ENCODE results near the gene SPNS3. TPM values are rescaled to one million over a fixed set of nuclear protein-coding genes. Genes with fewer than 3 reads are reported as not detected.

SPNS3 gene
- total and polyA plus RNA-seq, 2 of the 4 experiments (the other 2 are of a cell fraction), result 0.18 TPM; not detected in 1

DNA sequence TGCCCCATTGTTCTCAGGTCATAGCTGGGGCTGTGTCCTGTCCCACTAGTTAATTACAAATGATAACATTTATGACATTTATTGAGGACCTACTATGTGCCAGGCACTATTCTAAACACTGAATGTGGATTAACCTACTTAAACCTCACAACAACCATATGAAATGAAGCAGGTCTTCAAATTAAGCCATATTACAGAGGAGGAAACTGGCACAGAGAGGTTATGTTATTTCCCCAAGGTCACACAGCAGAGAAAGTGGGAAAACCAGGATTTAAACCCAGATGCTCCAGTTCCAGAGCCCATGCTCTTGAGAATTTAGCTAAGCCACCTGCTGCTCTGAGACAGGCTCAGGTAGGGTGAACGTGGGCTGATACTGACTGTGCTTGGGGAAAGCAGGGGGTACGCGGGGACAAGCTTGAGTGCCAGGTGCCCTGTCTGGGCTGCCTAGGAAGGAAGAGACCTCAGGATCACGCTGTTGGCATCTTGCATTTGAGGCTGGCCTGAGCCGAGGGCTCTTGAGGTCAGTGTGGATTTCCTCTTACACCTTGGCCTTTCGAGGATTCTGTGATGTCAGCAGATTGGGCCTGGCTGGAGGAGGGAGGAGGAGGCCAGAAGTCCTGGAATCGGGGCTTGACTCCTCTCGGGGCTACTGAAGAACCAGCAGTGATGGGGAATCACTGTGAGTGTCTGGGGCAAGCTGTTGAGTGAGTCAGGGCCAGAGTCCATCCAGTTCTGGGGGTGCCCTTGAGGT lies 73.8 kb downstream of the SPNS3 start:
- Histone ChIP-seq H3K4ac (ENCODE audit: low read depth, low read length) (no peak overlapping the region), H2BK120ac (ENCODE audit: low read depth, low read length) (no peak overlapping the region), H3K56ac (ENCODE audit: extremely low read depth, insufficient read depth, low read length) (no peak overlapping the region), H2AFZ (replicated peaks; ENCODE audit: low read length, poor library complexity) (no peak overlapping the region), H4K20me1 (ENCODE audit: insufficient read depth, low read length) (no peaks in the 10 kb centered on the region), H2BK20ac (ENCODE audit: low read depth, low read length) (no peak overlapping the region), H3K9ac (ENCODE audit: low read depth, low read length) (no peak overlapping the region), H2BK15ac (ENCODE audit: low read depth, low read length) (no peak overlapping the region), H4K5ac (ENCODE audit: low read depth, low read length) (no peak overlapping the region), H3K4me1 (ENCODE audit: control insufficient read depth, insufficient read depth, low read length) (no peaks in the 10 kb centered on the region), H3K27ac (ENCODE audit: insufficient read depth, low read length) (no peak overlapping the region), H2AK9ac (replicated peaks; ENCODE audit: low read depth, low read length, poor library complexity) (no peak overlapping the region), H3K4me3 (ENCODE audit: insufficient read depth, low read depth, low read length) (no peak overlapping the region), H3K9me1 (ENCODE audit: insufficient read depth, low read length) (no peaks in the 10 kb centered on the region), H3K14ac (replicated peaks; ENCODE audit: low read depth, low read length) (no peak overlapping the region), H2BK5ac (ENCODE audit: low read depth, low read length, poor library complexity, severe bottlenecking) (no peak overlapping the region), H3K27me3 (ENCODE audit: control insufficient read depth, insufficient read depth, low read length) (peaks cover 48% of the 10 kb centered on the region), H3K79me1 (ENCODE audit: low read depth in 1 of 2, low read length in 2 of 2) (no peaks in the 10 kb centered on the region), H4K8ac (ENCODE audit: low read depth in 2 of 2, low read length in 2 of 2) (no peak overlapping the region), H4K91ac (ENCODE audit: insufficient read depth, low read depth, low read length) (no peak overlapping the region), H3K36me3 (ENCODE audit: control insufficient read depth, insufficient read depth, low read length) (no peaks in the 10 kb centered on the region), H3K9me3 (ENCODE audit: control insufficient read depth, insufficient read depth, low read length) (no peaks in the 10 kb centered on the region), H3K4me2 (ENCODE audit: low read depth, low read length) (no peak overlapping the region), H3K18ac (ENCODE audit: low read depth, low read length) (no peak overlapping the region), H2AK5ac (ENCODE audit: low read depth, low read length) (no peak overlapping the region), H3K23ac (ENCODE audit: low read depth, low read length) (no peak overlapping the region)
- DNase-seq (no peak), ATAC-seq (ENCODE audit: low read depth) (no peak)
- WGBS, 2 experiments (ENCODE audit: extremely low coverage in 2 of 2, insufficient read length in 1 of 2), result 100% methylated on average over 3 of the region's 8 CpGs; no CpG with 5 or more reads in 1 of the 2 experiments
- in situ Hi-C loops (cut with MboI; ENCODE audit: low sequenced_read_pairs) (no loop called here), dilution Hi-C loops (cut with HindIII; ENCODE audit: low sequenced_read_pairs, unreplicated experiment) (no loop called here), intact Hi-C loops (cut with micrococcal nuclease) (no loop called here)
- BruUV-seq (replicated peaks), result no TSS peak
- ChIA-PET POLR2A (ENCODE audit: unreplicated experiment) (no interaction called here), CTCF (no interaction called here)
- TF ChIP-seq, protein P1, sequence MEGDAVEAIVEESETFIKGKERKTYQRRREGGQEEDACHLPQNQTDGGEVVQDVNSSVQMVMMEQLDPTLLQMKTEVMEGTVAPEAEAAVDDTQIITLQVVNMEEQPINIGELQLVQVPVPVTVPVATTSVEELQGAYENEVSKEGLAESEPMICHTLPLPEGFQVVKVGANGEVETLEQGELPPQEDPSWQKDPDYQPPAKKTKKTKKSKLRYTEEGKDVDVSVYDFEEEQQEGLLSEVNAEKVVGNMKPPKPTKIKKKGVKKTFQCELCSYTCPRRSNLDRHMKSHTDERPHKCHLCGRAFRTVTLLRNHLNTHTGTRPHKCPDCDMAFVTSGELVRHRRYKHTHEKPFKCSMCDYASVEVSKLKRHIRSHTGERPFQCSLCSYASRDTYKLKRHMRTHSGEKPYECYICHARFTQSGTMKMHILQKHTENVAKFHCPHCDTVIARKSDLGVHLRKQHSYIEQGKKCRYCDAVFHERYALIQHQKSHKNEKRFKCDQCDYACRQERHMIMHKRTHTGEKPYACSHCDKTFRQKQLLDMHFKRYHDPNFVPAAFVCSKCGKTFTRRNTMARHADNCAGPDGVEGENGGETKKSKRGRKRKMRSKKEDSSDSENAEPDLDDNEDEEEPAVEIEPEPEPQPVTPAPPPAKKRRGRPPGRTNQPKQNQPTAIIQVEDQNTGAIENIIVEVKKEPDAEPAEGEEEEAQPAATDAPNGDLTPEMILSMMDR (conservative IDR thresholded peaks at IDR 0.05; ENCODE audit: low read depth, low read length), result no peak
- TF ChIP-seq MAFK (IDR thresholded peaks at IDR 0.05; ENCODE audit: low read depth, low read length), result peak; percentile 70

Data from IMR-90 (cell line).